Measurements from ENCODE around the gene UBXN1.

DNA sequence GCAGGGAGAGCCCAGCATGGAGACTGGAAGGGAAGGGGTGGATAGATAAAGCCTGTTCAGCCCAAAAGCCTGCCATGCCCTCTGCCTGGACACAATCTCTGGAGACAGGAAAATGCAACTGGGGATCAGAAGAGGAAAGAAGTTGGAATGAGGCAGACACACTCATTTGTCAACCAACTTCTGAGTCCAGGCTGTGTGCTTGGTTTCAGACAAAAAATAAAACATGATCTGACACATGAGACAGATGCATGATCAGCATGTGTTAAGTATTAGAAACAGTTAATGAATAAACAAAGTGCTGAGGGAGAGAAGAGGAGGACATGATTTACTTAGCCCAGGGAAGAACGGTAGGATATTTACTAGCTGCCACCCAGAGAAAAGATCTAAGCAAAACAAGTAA is 9.6 kb upstream of the UBXN1 start:
- TF ChIP-seq, protein P1, sequence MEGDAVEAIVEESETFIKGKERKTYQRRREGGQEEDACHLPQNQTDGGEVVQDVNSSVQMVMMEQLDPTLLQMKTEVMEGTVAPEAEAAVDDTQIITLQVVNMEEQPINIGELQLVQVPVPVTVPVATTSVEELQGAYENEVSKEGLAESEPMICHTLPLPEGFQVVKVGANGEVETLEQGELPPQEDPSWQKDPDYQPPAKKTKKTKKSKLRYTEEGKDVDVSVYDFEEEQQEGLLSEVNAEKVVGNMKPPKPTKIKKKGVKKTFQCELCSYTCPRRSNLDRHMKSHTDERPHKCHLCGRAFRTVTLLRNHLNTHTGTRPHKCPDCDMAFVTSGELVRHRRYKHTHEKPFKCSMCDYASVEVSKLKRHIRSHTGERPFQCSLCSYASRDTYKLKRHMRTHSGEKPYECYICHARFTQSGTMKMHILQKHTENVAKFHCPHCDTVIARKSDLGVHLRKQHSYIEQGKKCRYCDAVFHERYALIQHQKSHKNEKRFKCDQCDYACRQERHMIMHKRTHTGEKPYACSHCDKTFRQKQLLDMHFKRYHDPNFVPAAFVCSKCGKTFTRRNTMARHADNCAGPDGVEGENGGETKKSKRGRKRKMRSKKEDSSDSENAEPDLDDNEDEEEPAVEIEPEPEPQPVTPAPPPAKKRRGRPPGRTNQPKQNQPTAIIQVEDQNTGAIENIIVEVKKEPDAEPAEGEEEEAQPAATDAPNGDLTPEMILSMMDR (IDR thresholded peaks at IDR 0.05), result no peak
- TF ChIP-seq POLR2A (IDR thresholded peaks at IDR 0.05), result no peak
